DND-41 (cell line): ENCODE results near the gene YEATS2.

ENCODE experiments used
- ATAC-seq: fragments of 200-7000 bp; cut with Tn5 transposase; 3 replicates; pipeline ENCODE4 v1.9.1; 2021; ENCODE audit warnings: low read depth; ENCODE audit not compliant: insufficient read depth
- DNase-seq: peaks from one replicate; pipeline ENCODE4 v3.0.0-alpha.2; 2020
- H2AFZ ChIP-seq: 2 replicates; pipeline ENCODE4 v1.6.0; 2012; ENCODE audit warnings: low read depth, low read length
- H3K27ac ChIP-seq: 2 replicates; pipeline ENCODE4 v1.5.1; 2012; ENCODE audit warnings: low read length, inconsistent platforms
- H3K27me3 ChIP-seq: fragments of 200-600 bp; sonication (generic); 2 replicates; pipeline ENCODE4 v1.6.0; 2012; ENCODE audit warnings: low read length, mild to moderate bottlenecking, inconsistent platforms; ENCODE audit not compliant: insufficient read depth, poor library complexity
- H3K36me3 ChIP-seq: 2 replicates; pipeline ENCODE4 v1.5.1; 2012; ENCODE audit warnings: low read length, inconsistent platforms; ENCODE audit not compliant: insufficient read depth
- H3K4me1 ChIP-seq: 2 replicates; pipeline ENCODE4 v1.5.1; 2012; ENCODE audit warnings: mild to moderate bottlenecking, low read length; ENCODE audit not compliant: insufficient read depth
- H3K4me2 ChIP-seq: 2 replicates; pipeline ENCODE4 v1.6.0; 2012; ENCODE audit warnings: mild to moderate bottlenecking, moderate library complexity, low read length, inconsistent platforms; ENCODE audit not compliant: insufficient read depth
- H3K4me3 ChIP-seq, 2 experiments: fragments of 200-600 bp in 1 of 2; shearing (Covaris generic) in 1 of 2; 2 replicates each; pipeline ENCODE4 v1.5.1; 2012 to 2016; ENCODE audit warnings: inconsistent platforms in 2 of 2, low read length in 2 of 2, mild to moderate bottlenecking in 2 of 2, low read depth in 1 of 2, moderate library complexity in 1 of 2
- H3K79me2 ChIP-seq: 2 replicates; pipeline ENCODE4 v1.6.0; 2012; ENCODE audit warnings: low read length, inconsistent platforms; ENCODE audit not compliant: insufficient read depth
- H3K9ac ChIP-seq: 2 replicates; pipeline ENCODE4 v1.6.0; 2012; ENCODE audit warnings: low read depth, mild to moderate bottlenecking, inconsistent platforms, low read length, moderate library complexity
- H3K9me3 ChIP-seq: 2 replicates; pipeline ENCODE4 v1.5.1; 2012; ENCODE audit warnings: low read length, moderate library complexity, mild to moderate bottlenecking, inconsistent platforms; ENCODE audit not compliant: insufficient read depth, severe bottlenecking
- H4K20me1 ChIP-seq: 2 replicates; pipeline ENCODE4 v1.6.0; 2012; ENCODE audit warnings: low read length; ENCODE audit not compliant: insufficient read depth
- EZH2 ChIP-seq: IDR thresholded peaks from 3 replicates; pipeline ENCODE4 v1.6.1; 2012; ENCODE audit warnings: borderline replicate concordance, low read depth, mild to moderate bottlenecking, moderate library complexity, low read length, inconsistent platforms; ENCODE audit not compliant: severe bottlenecking
- TF ChIP-seq, protein P1 (sequence below): IDR thresholded peaks from 2 replicates; pipeline ENCODE4 v1.5.1; 2012; ENCODE audit warnings: borderline replicate concordance, low read length, moderate library complexity, mild to moderate bottlenecking; ENCODE audit not compliant: poor library complexity, severe bottlenecking; ENCODE audit errors: extremely low read depth

The YEATS2 gene

DNA sequence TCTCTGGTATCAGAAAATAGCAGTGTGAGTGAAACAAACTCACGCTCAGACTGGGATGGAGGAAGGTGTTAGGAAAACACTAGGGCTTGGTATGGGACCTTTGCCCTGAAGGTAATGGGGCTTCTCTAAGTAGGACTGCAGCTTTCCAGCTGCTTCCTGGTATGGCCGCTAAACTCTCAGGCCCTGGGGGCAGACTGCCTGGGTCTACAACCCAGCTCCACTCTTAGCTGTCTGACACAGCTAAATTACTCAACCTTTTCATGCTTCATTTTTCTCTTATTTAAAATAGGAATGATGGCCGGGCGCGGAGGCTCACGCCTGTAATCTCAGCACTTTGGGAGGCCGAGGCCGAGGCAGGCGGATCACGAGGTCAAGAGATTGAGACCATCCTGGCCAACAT, 5.2 kb upstream of the YEATS2 start:
- no peak overlapping the region for H3K27ac ChIP-seq
- H3K9ac ChIP-seq: no peak overlapping the region
- H3K27me3 ChIP-seq: no peaks in the 10 kb centered on the region
- H3K4me2 ChIP-seq: no peak overlapping the region
- peaks cover 6% of the 10 kb centered on the region for H3K4me1 ChIP-seq
- no peak for ATAC-seq
- no peak overlapping the region for H2AFZ ChIP-seq
- DNase-seq: no peak
- peaks cover 5% of the 10 kb centered on the region for H3K79me2 ChIP-seq
- H3K9me3 ChIP-seq: no peaks in the 10 kb centered on the region
- H4K20me1 ChIP-seq: no peaks in the 10 kb centered on the region
- no peaks in the 10 kb centered on the region for H3K36me3 ChIP-seq
- TF ChIP-seq, protein P1, sequence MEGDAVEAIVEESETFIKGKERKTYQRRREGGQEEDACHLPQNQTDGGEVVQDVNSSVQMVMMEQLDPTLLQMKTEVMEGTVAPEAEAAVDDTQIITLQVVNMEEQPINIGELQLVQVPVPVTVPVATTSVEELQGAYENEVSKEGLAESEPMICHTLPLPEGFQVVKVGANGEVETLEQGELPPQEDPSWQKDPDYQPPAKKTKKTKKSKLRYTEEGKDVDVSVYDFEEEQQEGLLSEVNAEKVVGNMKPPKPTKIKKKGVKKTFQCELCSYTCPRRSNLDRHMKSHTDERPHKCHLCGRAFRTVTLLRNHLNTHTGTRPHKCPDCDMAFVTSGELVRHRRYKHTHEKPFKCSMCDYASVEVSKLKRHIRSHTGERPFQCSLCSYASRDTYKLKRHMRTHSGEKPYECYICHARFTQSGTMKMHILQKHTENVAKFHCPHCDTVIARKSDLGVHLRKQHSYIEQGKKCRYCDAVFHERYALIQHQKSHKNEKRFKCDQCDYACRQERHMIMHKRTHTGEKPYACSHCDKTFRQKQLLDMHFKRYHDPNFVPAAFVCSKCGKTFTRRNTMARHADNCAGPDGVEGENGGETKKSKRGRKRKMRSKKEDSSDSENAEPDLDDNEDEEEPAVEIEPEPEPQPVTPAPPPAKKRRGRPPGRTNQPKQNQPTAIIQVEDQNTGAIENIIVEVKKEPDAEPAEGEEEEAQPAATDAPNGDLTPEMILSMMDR: no peak
- TF ChIP-seq EZH2: no peak
- H3K4me3 ChIP-seq: no peak overlapping the region

DNA sequence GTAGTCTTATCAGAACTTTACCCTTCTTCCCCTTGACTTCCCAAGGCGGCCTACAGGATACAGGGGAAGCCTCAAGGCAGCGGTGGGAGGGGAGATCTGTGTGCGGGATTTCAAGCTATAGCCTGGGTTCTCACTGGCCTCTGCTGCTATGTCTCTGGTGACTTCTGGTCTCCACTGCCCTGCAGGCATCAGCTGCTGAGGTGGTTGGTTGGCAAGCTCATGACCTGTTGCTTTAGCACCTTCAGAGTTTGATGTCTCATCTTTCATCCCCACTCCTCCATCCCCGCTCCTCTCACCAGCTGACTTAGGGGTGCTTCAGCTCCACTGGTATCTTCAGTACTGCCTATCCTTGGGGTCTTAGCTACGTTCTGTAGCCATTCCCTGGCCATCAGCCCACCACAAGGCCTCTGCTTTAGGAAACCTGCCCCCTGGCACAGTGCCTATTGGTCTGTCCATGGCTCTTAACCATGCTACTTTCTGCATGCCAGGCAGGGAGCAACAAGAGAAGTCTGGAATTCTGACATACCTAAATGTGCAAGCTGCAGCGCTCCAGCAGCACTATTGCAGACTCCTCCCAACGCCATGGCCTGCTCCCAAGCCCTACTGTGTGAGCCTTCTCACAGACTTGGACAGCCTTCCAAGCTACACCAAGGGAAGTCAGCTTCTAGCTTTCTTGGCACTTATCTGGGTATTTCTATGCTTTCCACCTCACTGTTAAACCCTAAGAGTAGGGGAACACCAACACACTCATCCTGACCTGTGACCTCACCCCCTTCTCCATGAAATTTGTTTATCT, 1.8 kb upstream of the YEATS2 start:
- no peaks in the 10 kb centered on the region for H3K27me3 ChIP-seq
- no peak for TF ChIP-seq EZH2
- TF ChIP-seq, protein P1: no peak
- H2AFZ ChIP-seq: peak overlapping the region; percentile 42; the same call in 1 of the 2 replicates
- H3K4me1 ChIP-seq: peaks cover 27% of the 10 kb centered on the region
- DNase-seq (no peak), ATAC-seq (no peak)
- peaks cover 13% of the 10 kb centered on the region; the same call in 1 of the 2 replicates for H4K20me1 ChIP-seq
- H3K4me3 ChIP-seq: no peak overlapping the region
- H3K27ac ChIP-seq: no peak overlapping the region
- H3K4me2 ChIP-seq: no peak overlapping the region
- H3K9ac ChIP-seq: no peak overlapping the region
- H3K36me3 ChIP-seq: no peaks in the 10 kb centered on the region; the same call in 1 of the 2 replicates
- H3K9me3 ChIP-seq: no peaks in the 10 kb centered on the region
- peaks cover 37% of the 10 kb centered on the region for H3K79me2 ChIP-seq

DNA sequence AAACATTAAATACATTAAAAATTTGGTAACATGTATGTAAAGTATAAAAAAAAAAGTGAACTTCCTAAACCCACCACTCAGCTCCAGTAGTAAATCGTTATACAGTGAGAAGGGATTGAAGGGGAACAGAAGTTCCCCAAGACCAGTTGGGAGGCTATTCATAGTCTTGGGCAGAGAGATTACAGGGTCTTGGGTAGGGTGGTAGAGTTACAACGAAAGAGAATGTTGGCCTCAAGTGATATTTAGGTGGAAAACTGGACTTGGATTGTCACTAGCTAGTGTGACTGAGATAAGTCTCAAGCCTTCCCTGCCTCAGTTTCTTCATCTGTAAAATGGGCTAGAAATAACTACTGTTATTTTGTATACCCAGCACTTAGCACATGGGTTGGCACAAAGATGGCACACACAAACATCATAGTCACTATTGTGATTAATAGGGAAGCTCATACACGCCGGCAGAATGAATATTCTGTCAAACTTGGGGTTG, 431 bp upstream of the YEATS2 start:
- no peak for TF ChIP-seq EZH2
- TF ChIP-seq, protein P1: no peak
- peak overlapping the region; percentile 80 for H3K27ac ChIP-seq
- peak overlapping the region; percentile 32 to 76; a peak in 3 of 4 replicates for H3K4me3 ChIP-seq

More for the DNA sequence above, 431 bp upstream of the YEATS2 start:
- peaks cover 51% of the 10 kb centered on the region for H3K79me2 ChIP-seq
- DNase-seq (no peak), ATAC-seq (no peak)
- peaks cover 25% of the 10 kb centered on the region for H4K20me1 ChIP-seq
- peaks cover 39% of the 10 kb centered on the region for H3K4me1 ChIP-seq
- no peaks in the 10 kb centered on the region for H3K27me3 ChIP-seq
- peaks cover 12% of the 10 kb centered on the region for H3K36me3 ChIP-seq
- peak overlapping the region; percentile 91 for H3K4me2 ChIP-seq
- H3K9ac ChIP-seq: peak overlapping the region; percentile 93
- peak overlapping the region; percentile 100 for H2AFZ ChIP-seq
- H3K9me3 ChIP-seq: no peaks in the 10 kb centered on the region
